ENCODE results near the gene TNS3. TPM values are rescaled to one million over a fixed set of nuclear protein-coding genes. Genes with fewer than 3 reads are reported as not detected.

TNS3 gene
- total and polyA plus RNA-seq, 10 of the 15 experiments (the other 5 are each of a cell fraction or from before 2014, with no cell fraction given) = 0.27 to 2.7 (median 0.79) TPM

DNA sequence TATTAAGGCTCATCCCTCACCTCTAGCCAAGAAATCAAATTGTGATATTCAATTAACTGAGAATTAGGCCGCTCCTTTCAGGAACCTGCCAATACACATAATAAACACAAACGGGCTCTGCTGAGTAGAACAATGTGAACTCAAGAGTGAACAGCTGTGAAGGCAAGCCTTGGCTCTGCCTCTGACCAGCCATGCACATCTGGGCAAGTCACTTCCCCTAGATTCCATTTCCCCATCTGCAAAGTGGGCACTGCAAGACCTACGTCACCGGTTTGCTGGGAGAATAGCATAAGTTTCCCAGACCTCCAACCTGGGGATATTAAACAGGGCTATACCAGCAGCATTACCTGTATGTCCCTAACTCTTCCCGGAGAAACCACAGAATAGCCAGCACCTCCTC is 355.2 kb downstream of the TNS3 start:
- intact Hi-C loops (cut with micrococcal nuclease; ENCODE audit: unreplicated experiment) (no loop called here), in situ Hi-C loops (cut with MboI) (no loop called here)
- H3K36me3 ChIP-seq (ENCODE audit: control insufficient read depth in 2 of 2, insufficient read depth in 2 of 2, low read length in 1 of 2) = no peaks in the 10 kb centered on the region
- no peak overlapping the region for H3K9ac ChIP-seq (ENCODE audit: control insufficient read depth, insufficient read depth, low read length)
- no peak overlapping the region for H3K4me2 ChIP-seq (ENCODE audit: control insufficient read depth, insufficient read depth)
- H2AFZ ChIP-seq (ENCODE audit: control insufficient read depth, low read depth, low read length) = no peak overlapping the region
- DNase-seq (ENCODE audit: low read depth, low spot score) (no peak), FAIRE-seq (no peak), ATAC-seq (peak; percentile 54)
- H3K9me3 ChIP-seq (replicated peaks; ENCODE audit: control insufficient read depth, insufficient read depth, low read length) = no peaks in the 10 kb centered on the region
- ChIA-PET SMC1A (ENCODE audit: uncharacterized antibody, unreplicated experiment) (interaction anchor here (1.1 to 1.5 kb wide), 4 partner anchors 19 to 544 kb away, joined by 3 read pairs; no protein-coding TSS in a partner anchor), CTCF (interaction anchor here (1.1 kb wide), 1 partner anchor 40 kb away, joined by 4 read pairs; no protein-coding TSS in a partner anchor), RAD21 (ENCODE audit: unreplicated experiment) (interaction anchor here (1.7 kb wide), 1 partner anchor 531 kb away, joined by 4 read pairs; no protein-coding TSS in a partner anchor), POLR2A (no interaction called here)
- TF ChIP-seq CBFB (IDR thresholded peaks at IDR 0.05; ENCODE audit: low read depth) = no peak
- TF ChIP-seq SPI1 (IDR thresholded peaks at IDR 0.05; ENCODE audit: borderline replicate concordance, insufficient read depth, low read depth, low read length) = peak; percentile 26; the same call in 1 of the 2 replicates
- H3K4me1 ChIP-seq (ENCODE audit: control insufficient read depth, insufficient read depth, low read length) = peaks cover 9% of the 10 kb centered on the region
- H3K27me3 ChIP-seq (replicated peaks in 1 of 2; ENCODE audit: control insufficient read depth in 2 of 2, insufficient read depth in 2 of 2, low read length in 1 of 2) = no peaks in the 10 kb centered on the region
- H3K79me2 ChIP-seq (ENCODE audit: control insufficient read depth, insufficient read depth, low read length) = no peaks in the 10 kb centered on the region
- H3K27ac ChIP-seq (ENCODE audit: control insufficient read depth, insufficient read depth) = no peak overlapping the region
- no peaks in the 10 kb centered on the region for H4K20me1 ChIP-seq (ENCODE audit: control insufficient read depth, insufficient read depth)
- no peak overlapping the region for H3K4me3 ChIP-seq
- 38% methylated on average over 5 of the region's 5 CpGs for WGBS (ENCODE audit: insufficient coverage, insufficient replicate concordance, low lambda C conversion rate, missing lambda C conversion rate)
- BruUV-seq (replicated peaks) = no TSS peak

DNA sequence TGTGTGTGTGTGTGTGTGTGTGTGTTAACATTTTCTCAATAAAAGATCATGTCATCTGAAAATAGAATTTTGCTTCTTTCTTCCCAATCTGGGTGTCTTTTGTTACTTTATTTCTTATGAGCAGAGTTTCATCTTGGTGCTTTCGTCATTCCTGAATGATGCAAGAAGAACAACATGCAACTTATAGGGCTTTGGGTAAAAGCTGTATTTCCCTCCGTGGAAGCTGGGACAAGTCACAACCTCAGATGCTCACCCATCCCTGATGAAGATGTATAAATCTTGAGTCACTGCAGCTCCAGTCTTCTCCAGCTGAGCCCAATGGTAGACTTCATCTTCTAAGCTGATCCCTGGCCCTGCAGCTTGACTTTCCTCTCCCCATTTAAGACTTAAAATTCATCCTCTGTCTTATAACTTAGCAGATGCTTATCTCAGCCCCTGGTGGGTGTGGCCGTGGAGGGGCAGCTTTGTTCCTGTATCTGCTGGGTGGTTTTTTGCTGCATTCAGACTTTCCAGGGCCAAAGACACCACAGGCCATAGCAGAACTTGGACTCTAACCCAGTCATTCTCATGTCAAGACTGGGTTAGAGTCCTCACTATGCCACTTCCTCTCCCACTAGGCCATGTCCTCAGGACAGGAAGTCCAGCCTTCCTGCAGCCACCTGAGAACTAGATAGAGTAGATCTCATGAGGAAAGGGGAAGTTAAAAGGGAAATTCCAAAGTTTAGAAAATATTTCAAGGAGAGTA is 356.4 kb downstream of the TNS3 start:
- in situ Hi-C loops (cut with MboI) = no loop called here
- TF ChIP-seq IKZF2 (IDR thresholded peaks at IDR 0.05) (peak in 1 of 2 experiments; percentile 11; a peak in 1 of 4 replicates), SPI1 (IDR thresholded peaks at IDR 0.05; ENCODE audit: borderline replicate concordance, insufficient read depth, low read depth, low read length) (peak; percentile 71; the same call in 1 of the 2 replicates), RUNX3 (IDR thresholded peaks at IDR 0.05; ENCODE audit: low read length) (no peak), SIX5 (IDR thresholded peaks at IDR 0.05; ENCODE audit: low read depth, low read length, severe bottlenecking) (no peak), NRF1 (conservative IDR thresholded peaks at IDR 0.05; ENCODE audit: low read depth, low read length) (no peak)
- ChIA-PET RAD21 (ENCODE audit: unreplicated experiment) (no interaction called here), POLR2A (no interaction called here), CTCF (interaction anchor here (0.7 to 1.6 kb wide), 2 partner anchors 40 to 1095 kb away, joined by 3 to 4 read pairs; no protein-coding TSS in a partner anchor), SMC1A (ENCODE audit: uncharacterized antibody, unreplicated experiment) (interaction anchor here (0.6 to 1.4 kb wide), 2 partner anchors 28 to 1232 kb away, joined by 3 read pairs; no protein-coding TSS in a partner anchor)
- Histone ChIP-seq H3K27me3 (replicated peaks in 1 of 2; ENCODE audit: control insufficient read depth in 2 of 2, insufficient read depth in 2 of 2, low read length in 1 of 2) (no peaks in the 10 kb centered on the region), H3K36me3 (ENCODE audit: control insufficient read depth in 2 of 2, insufficient read depth in 2 of 2, low read length in 1 of 2) (no peaks in the 10 kb centered on the region), H3K4me3 (no peak overlapping the region), H3K4me1 (ENCODE audit: control insufficient read depth, insufficient read depth, low read length) (peaks cover 9% of the 10 kb centered on the region), H4K20me1 (ENCODE audit: control insufficient read depth, insufficient read depth) (no peaks in the 10 kb centered on the region), H3K9me3 (replicated peaks; ENCODE audit: control insufficient read depth, insufficient read depth, low read length) (no peaks in the 10 kb centered on the region), H3K4me2 (ENCODE audit: control insufficient read depth, insufficient read depth) (no peak overlapping the region), H3K27ac (ENCODE audit: control insufficient read depth, insufficient read depth) (no peak overlapping the region), H2AFZ (ENCODE audit: control insufficient read depth, low read depth, low read length) (0 out of 2 replicates have a peak overlapping the region, but pooled peaks have one; percentile 13), H3K79me2 (ENCODE audit: control insufficient read depth, insufficient read depth, low read length) (no peaks in the 10 kb centered on the region), H3K9ac (ENCODE audit: control insufficient read depth, insufficient read depth, low read length) (no peak overlapping the region)
- FAIRE-seq (peak; percentile 62), DNase-seq (ENCODE audit: low read depth, low spot score) (no peak), ATAC-seq (peak; percentile 55)
- 55% methylated on average over 3 of the region's 3 CpGs for WGBS (ENCODE audit: insufficient coverage, insufficient replicate concordance, low lambda C conversion rate, missing lambda C conversion rate)
- no TSS peak for BruUV-seq (replicated peaks)
- intact Hi-C loops (cut with micrococcal nuclease; ENCODE audit: unreplicated experiment) = no loop called here

All from GM12878 (cell line).